GM18526 (cell line): ENCODE data around the gene MICAL3.

Experiments used
- POLR2A ChIP-seq: IDR thresholded peaks from 3 replicates; pipeline ENCODE4 v1.6.1; 2011; ENCODE audit not compliant: insufficient read length; ENCODE audit errors: extremely low read depth

MICAL3 gene

DNA sequence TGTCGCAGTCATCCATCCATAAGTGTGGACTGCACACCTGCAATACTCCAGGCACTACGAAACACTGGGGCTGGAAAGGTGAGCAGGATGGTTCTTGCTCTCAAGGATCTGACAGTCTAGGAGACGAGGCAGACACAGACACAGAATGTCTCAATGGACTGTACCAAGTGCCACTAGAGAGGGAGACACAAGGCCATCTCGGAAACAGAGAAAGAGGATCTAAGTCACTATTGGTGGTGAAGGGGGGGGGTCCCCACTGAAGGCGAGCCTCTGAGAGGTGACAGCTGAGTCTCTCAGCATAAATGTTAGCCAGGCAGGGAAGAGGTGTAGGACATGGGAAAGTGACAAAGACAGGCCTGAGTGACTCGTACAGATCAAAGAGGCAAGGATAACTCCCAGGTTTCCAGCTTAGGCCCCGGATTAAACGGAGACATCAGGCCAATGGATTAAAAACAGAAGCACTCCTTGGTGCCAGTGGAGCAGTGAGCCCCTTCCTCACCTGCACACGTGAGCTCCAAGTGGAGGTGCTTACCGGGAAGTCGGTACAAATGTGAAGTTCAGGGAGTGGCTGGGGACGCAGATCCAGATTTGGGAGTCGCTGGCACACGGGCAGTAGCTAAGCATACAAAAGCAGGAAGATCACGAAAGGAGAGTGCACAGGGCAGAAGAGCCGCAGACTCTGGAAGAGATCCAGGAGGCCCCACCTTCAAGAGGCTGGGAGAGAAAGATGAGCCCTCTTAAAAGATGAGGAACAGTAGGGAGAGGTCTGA, 117.2 kb downstream of the MICAL3 start:
- no peak for TF ChIP-seq POLR2A

GRCh38 chr22:17905445-17905844, 118.9 kb downstream of the MICAL3 start:
- TF ChIP-seq POLR2A, result no peak

DNA sequence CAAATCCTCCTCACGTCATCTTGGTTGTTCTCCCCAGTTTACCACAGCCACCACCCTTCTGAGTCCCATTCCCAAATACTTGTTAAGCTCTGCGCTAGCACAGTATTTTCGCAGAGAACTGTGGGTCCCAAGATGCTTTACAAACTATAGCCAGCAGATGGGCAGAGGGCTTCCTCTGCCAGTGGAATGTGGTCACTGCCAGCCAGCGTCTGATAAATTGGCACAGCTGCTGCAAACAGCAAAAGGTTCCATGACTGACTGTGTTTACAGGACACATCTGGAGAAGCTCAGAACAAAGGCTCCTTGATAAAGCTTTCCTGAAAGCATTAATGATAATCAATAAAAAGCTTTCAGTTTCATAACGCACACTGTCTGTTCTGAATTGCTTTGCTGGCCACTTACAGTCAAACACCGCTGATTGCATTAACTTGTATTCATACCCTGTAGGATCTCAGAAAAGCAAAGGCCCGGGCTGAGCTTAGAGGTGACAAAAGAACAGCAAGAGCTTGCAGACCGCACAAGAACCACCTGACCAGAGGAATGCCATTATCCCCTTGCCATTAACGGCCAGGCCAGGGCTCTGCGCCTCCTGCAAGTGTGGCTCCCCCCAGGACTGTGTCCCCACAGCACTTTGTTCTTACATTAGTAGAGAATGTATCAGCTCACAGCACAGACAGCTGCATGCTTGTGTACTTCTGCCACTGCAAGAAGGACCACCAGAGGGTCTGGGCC, 120.6 kb downstream of the MICAL3 start:
- TF ChIP-seq POLR2A, result no peak

DNA sequence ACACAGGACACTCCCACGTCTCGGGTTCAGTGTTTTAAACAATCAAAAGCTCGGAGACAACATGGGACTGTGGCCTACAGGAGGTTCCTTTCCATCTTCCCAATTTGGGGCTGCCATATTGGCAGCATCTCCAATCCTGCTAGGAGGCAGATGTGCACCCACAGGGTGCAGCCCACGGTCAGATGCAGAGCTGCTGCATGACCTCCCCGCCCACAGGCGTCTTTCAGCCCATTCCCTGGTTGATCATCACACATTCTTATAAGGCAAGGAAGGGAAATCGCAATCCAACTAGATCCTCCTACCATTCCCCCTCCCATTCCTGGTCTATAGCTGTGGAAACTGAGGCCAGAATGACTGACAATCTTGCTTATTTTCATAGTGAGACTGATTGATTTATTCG, 121.4 kb downstream of the MICAL3 start:
- TF ChIP-seq POLR2A, result no peak

- no peak for TF ChIP-seq POLR2A
Observed at GRCh38 chr22:17898375-17898774, 126.0 kb downstream of the MICAL3 start.

GRCh38 chr22:17897858-17898257, 126.5 kb downstream of the MICAL3 start:
- TF ChIP-seq POLR2A, result no peak

DNA sequence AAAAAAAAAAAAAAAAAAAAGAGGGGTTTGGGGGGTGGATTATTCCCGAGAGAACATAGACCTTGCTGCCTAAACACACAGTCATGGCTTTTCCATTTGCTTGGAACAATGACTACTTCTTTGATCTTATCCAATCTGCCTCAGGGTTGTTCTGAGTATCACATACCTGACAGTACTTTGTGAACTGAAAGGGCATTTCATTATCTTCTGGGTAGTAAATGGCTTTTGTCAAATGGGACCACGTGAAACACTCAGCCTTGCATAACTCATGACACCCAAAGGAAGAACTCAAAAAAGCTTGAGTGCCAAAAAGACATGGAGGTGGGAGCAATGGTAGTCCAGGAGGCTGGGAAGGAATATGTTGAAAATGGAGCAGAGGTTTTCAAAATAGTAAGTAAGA, 126.9 kb downstream of the MICAL3 start:
- no peak for TF ChIP-seq POLR2A

GRCh38 chr22:17896586-17896985, 127.8 kb downstream of the MICAL3 start:
- TF ChIP-seq POLR2A, result no peak

DNA sequence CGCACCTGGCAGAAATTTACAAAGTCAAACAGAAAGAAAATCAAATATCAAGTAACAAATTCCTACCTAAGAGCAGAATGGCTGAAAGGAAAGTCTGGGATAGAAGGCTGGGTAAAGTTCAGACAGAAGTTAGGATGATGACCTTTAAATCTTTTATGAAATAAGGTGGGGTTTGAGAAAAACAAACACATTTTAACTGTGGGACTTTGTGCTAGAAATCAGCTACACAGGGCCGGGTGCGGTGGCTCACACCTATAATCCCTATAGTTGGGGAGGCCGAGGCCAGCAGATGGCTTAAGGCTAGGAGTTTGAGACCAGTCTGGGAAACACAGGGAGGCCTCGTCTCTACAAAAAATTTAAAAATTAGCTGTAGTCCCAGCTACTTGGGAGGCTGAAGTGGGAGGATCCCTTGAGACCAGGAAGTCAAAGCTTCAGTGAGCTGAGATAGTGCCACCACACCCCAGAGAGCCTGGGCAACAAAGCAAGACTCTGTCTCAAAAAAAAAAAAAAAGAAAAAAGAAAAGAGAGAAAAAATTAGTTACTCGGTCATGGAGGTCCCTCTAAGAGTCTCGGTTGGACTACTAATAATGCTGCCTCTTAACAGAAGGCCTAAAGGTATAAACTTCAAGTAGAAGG, 130.3 kb downstream of the MICAL3 start:
- TF ChIP-seq POLR2A, result no peak

DNA sequence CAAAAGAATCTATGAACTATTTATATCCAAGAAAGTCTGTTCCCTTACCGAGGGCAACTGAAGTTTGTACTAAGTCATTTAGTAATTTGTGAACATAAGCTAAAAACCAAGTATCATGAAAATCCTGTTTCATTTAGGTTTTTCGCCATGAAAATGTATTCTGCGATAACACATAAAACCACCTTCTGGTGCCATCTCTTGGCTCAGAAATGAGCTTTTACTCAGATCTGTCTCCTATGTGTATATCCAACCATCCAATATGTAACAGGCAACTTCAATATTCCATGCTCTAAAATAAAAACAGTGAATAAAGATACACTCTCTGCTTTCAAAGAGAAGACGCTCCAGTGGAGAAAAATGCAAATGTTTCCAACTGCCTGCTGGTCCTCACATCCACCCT, 132.0 kb downstream of the MICAL3 start:
- TF ChIP-seq POLR2A, result no peak

- no peak for TF ChIP-seq POLR2A
Observed at GRCh38 chr22:17891481-17892167, 132.7 kb downstream of the MICAL3 start.

- TF ChIP-seq POLR2A, result no peak
Observed at GRCh38 chr22:17890892-17891291, 133.5 kb downstream of the MICAL3 start.

DNA sequence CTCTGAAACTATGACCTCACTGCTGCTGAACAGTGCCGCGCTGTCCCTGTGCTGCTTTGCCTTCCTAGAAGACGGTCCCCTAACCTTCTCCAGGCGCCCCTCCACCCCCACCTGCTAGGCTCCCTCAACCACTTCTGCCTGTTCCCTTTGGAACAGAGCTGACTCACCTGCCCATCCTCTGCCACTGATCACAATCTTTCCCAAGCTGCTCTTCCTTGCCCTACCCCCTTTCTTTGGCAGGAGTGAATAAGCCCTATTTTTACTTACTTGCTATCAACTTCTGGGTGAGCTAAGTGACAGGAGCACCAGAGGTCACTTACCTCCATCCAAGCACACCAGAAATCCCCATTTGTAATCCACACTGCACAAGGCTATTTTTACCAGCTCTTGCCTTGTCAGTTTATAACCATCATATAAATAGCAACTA, 134.1 kb downstream of the MICAL3 start:
- TF ChIP-seq POLR2A, result no peak

DNA sequence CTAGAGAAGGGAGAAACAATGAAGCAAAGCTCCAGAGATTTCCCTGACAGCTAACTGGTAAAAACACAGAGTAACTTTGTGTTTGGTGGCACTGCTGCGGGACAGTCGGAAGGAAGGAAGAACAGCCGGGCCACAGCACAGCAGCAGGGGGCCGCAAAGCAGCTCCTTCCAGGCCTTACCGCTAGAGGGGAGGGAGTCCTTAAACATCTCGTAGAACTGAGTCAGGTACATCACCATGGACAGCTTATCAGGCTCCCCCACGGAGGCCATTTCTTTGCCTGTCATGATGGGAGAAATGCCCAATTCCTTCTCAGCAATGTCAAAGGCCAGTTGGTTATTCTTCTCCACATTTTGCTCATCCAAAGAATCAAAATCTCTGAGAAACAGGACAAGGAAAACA, 135.5 kb downstream of the MICAL3 start:
- TF ChIP-seq POLR2A, result no peak

- no peak for TF ChIP-seq POLR2A
Observed at GRCh38 chr22:17888439-17888838, 135.9 kb downstream of the MICAL3 start.
